ENCODE results near the gene BEGAIN. TPM values are rescaled to one million over a fixed set of nuclear protein-coding genes. Genes with fewer than 3 reads are reported as not detected.

The BEGAIN gene
- total and polyA plus RNA-seq, 9 of the 15 experiments (the other 6 are each of a cell fraction or from before 2014, with no cell fraction given): 0.07 to 0.68 (median 0.55) TPM; not detected in 3

DNA sequence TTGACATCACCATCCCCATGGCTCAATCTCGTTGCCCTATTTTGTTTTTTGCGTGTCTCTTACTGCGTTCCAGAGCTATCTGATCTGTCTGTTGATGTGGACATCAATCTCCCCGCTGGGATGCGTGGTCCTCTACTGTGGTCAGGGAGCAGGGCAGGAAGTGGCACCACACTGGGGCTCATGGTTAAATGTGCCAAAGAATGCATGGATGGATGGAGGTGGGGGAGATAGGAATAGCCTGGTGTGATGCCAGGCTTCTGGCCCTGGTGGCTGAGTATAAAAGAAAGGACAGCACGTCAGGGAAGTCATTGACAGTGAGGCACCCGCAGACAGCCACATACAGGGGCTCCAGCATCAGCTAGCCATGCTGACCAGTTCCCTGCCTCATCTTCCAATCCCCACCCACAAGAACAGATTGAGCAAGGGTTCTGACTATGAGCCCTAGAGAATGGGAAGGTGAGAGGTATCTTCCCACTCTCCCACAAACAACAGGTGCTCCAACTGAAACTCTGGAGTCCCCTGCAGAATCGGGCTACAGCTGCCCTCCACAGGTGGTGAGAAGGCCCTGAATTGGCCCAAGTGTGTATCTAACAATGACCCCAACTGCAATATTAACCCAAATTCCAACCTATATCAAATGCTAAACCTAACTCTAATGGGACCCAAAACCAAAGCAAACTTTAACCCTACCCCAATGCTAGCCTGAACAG, 2.7 kb upstream of the BEGAIN start (continued):
- TF ChIP-seq, protein P1, sequence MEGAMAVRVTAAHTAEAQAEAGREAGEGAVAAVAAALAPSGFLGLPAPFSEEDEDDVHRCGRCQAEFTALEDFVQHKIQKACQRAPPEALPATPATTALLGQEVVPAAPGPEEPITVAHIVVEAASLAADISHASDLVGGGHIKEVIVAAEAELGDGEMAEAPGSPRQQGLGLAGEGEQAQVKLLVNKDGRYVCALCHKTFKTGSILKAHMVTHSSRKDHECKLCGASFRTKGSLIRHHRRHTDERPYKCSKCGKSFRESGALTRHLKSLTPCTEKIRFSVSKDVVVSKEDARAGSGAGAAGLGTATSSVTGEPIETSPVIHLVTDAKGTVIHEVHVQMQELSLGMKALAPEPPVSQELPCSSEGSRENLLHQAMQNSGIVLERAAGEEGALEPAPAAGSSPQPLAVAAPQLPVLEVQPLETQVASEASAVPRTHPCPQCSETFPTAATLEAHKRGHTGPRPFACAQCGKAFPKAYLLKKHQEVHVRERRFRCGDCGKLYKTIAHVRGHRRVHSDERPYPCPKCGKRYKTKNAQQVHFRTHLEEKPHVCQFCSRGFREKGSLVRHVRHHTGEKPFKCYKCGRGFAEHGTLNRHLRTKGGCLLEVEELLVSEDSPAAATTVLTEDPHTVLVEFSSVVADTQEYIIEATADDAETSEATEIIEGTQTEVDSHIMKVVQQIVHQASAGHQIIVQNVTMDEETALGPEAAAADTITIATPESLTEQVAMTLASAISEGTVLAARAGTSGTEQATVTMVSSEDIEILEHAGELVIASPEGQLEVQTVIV (CRISPR knock-in tag; IDR thresholded peaks at IDR 0.05; ENCODE audit: borderline replicate concordance): no peak
- no peak for TF ChIP-seq MAFG (tag; conservative IDR thresholded peaks at IDR 0.05)
- TF ChIP-seq, protein P2, sequence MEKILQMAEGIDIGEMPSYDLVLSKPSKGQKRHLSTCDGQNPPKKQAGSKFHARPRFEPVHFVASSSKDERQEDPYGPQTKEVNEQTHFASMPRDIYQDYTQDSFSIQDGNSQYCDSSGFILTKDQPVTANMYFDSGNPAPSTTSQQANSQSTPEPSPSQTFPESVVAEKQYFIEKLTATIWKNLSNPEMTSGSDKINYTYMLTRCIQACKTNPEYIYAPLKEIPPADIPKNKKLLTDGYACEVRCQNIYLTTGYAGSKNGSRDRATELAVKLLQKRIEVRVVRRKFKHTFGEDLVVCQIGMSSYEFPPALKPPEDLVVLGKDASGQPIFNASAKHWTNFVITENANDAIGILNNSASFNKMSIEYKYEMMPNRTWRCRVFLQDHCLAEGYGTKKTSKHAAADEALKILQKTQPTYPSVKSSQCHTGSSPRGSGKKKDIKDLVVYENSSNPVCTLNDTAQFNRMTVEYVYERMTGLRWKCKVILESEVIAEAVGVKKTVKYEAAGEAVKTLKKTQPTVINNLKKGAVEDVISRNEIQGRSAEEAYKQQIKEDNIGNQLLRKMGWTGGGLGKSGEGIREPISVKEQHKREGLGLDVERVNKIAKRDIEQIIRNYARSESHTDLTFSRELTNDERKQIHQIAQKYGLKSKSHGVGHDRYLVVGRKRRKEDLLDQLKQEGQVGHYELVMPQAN (IDR thresholded peaks at IDR 0.05; ENCODE audit: borderline replicate concordance): no peak
- no peak for TF ChIP-seq ZNF280A (IDR thresholded peaks at IDR 0.05; ENCODE audit: low read depth, partially characterized antibody)
- TF ChIP-seq, protein P3, sequence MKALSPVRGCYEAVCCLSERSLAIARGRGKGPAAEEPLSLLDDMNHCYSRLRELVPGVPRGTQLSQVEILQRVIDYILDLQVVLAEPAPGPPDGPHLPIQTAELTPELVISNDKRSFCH (CRISPR knock-in tag; IDR thresholded peaks at IDR 0.05): no peak
- TF ChIP-seq, protein P3 (tag; IDR thresholded peaks at IDR 0.05): no peak
- no peak for TF ChIP-seq MCM3 (IDR thresholded peaks at IDR 0.05)
- TF ChIP-seq ZNF12 (CRISPR knock-in tag; IDR thresholded peaks at IDR 0.05): no peak
- TF ChIP-seq ARID1B (IDR thresholded peaks at IDR 0.05): no peak
- no peak for TF ChIP-seq ZC3H4 (CRISPR knock-in tag; IDR thresholded peaks at IDR 0.05; ENCODE audit: borderline replicate concordance)

All from K562 (cell line).